Measurements from ENCODE around the gene NOM1. TPM values are rescaled to one million over a fixed set of nuclear protein-coding genes. Genes with fewer than 3 reads are reported as not detected.

Gene NOM1, protein sequence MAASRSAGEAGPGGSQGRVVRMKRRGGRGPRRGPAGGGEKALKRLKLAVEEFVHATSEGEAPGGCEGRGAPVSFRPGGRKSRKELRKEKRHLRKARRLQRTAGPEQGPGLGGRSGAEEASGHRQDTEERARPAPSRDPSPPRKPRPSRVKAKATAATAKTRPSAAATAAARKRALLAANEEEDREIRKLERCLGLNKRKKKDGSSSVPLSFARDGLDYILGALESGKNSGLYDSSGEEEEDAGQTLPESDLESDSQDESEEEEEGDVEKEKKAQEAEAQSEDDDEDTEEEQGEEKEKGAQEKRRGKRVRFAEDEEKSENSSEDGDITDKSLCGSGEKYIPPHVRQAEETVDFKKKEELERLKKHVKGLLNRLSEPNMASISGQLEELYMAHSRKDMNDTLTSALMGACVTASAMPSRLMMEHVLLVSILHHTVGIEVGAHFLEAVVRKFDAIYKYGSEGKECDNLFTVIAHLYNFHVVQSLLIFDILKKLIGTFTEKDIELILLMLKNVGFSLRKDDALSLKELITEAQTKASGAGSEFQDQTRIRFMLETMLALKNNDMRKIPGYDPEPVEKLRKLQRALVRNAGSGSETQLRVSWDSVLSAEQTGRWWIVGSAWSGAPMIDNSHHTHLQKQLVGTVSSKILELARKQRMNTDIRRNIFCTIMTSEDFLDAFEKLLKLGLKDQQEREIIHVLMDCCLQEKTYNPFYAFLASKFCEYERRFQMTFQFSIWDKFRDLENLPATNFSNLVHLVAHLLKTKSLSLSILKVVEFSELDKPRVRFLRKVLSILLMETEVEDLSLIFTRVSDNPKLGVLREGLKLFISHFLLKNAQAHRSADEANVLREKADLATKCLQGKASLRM
- 25.8 and 26.5 TPM in 2 replicates for total RNA-seq

DNA sequence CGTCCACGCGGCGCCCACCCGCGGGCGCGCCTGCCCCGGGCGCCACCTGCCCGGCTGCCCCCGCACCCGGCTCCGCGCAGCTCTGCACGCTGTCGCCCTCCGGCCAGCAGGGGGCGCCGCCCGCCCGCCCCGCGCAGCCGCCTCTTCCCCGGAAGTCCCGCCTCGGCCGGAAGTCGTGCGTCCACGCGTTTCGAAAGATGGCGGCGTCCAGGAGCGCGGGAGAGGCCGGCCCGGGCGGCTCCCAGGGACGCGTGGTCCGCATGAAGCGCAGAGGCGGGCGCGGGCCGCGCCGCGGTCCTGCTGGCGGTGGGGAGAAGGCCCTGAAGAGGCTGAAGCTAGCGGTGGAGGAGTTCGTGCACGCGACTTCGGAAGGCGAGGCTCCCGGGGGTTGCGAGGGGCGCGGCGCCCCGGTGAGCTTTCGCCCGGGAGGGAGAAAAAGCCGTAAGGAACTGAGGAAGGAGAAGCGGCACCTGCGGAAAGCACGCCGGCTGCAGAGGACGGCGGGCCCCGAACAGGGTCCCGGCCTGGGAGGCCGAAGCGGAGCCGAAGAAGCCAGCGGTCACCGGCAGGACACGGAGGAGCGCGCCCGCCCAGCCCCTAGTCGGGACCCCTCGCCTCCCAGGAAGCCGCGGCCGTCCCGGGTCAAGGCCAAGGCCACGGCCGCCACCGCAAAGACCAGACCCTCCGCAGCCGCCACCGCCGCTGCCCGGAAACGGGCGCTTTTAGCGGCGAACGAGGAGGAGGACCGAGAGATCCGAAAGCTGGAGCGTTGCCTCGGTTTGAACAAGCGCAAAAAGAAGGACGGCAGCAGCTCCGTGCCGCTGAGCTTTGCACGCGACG is at the start of gene NOM1:
Gene NOM1, plus strand, starts transcription at position 172 of the 840 bp plus-strand sequence. Its CDS starts 26 bp downstream, at position 198.

DNA sequence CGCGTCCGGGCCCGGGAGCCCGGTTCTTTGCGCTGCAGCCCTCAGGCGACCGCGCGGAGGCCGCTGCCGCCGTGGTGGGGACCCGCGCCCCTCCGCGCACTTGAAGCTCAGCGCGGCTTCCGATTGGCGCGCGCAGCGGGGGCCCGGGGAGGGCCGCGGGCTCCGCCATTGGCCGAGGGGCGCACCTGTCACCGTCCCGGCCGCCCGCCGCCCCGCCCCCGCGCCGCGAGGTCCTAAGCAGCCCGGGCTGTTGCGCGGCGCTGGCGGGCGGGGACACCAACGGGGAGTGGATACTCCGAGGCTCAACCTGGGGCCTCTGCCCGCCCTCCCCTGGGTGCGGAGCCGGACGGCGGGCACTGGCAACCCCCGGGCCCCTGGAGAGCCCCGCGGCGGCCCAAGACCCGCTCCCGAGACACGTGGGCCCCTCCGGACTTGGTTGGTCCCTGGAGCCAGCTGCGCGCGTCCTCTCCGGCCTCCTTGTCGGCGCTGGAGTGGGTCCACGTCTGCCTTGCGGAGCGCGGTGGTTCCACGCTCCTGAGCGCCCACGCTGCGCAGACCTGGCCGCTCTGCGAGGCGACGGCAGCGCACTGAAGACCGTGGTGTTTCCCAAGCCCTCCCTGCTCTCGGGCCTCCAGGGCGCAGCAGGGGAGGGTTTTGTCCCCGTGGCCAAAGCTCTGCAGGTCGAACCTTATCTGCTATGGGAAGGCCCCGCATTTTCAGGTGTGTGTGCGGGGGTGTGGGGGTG is 61.2 kb downstream of the NOM1 start, which contains the start of gene MNX1:
Gene MNX1, minus strand, starts transcription at position 76 of the 745 bp plus-strand sequence. CDS start 313 bp downstream, outside the sequence.

Other genes starting within 250 kb of the NOM1 start
- 112 and 121 TPM in 2 replicates for gene LMBR1, start 56.5 kb upstream of the NOM1 start, total RNA-seq
- gene MNX1, start 61.0 kb downstream of the NOM1 start, total RNA-seq: not detected in 2 replicates
- 83.9 and 95.1 TPM in 2 replicates for gene UBE3C, start 189.2 kb downstream of the NOM1 start, total RNA-seq